HEK293 (cell line): ENCODE results near the gene CSK.

Experiments
- CTCF ChIA-PET: fragments of 350-600 bp; formaldehyde crosslinking; extraction: SDS; loops from one replicate; lab custom pipeline; 2021; ENCODE audit warnings: antibody characterized with exemption; lab: Yijun Ruan, JAX
- POLR2A ChIA-PET: fragments of 300-600 bp; formaldehyde crosslinking; extraction: SDS; loops from one replicate; lab custom pipeline; 2020; ENCODE audit warnings: antibody characterized with exemption, inconsistent platforms; lab: Yijun Ruan, JAX
- H3K27ac ChIP-seq: fragments of 200-500 bp; sonication (Bioruptor generic); 2 replicates; pipeline ENCODE4 v1.5.1; 2014; ENCODE audit warnings: low read depth, low read length, control low read depth, inconsistent platforms; ENCODE audit errors: extremely low read depth
- H3K36me3 ChIP-seq, 2 experiments: fragments of 200-500 bp in 1 of 2; sonication (Bioruptor generic) in 1 of 2; 1 replicate in 1 of 2; 2 replicates in 1 of 2; pipeline ENCODE4 v1.5.1; 2014 to 2017; ENCODE audit warnings: inconsistent platforms in 2 of 2, low read length in 2 of 2; ENCODE audit not compliant: control insufficient read depth in 2 of 2, insufficient read depth in 1 of 2
- H3K4me1 ChIP-seq: fragments of 200-500 bp; sonication (Bioruptor generic); 2 replicates; pipeline ENCODE4 v1.5.1; 2014; ENCODE audit warnings: mild to moderate bottlenecking, low read length, inconsistent platforms; ENCODE audit not compliant: control insufficient read depth, insufficient read depth
- H3K4me3 ChIP-seq: 2 replicates; pipeline ENCODE4 v1.5.1; 2011; ENCODE audit warnings: low read depth, mild to moderate bottlenecking, control low read depth, low read length, moderate library complexity
- H3K9me3 ChIP-seq: fragments of 200-500 bp; sonication (Bioruptor generic); 2 replicates; pipeline ENCODE4 v1.5.1; 2014; ENCODE audit warnings: low read depth, low read length, inconsistent platforms; ENCODE audit not compliant: control insufficient read depth, insufficient read depth
- HOXA7 ChIP-seq: sonication (generic); formaldehyde crosslinking; IDR thresholded peaks from 2 replicates; pipeline ENCODE4 v1.8.1; 2022; ENCODE audit warnings: missing genetic modification reagents, borderline replicate concordance
- KLF7 ChIP-seq: fragments of 450-650 bp; formaldehyde crosslinking; IDR thresholded peaks from 2 replicates; pipeline ENCODE4 v1.5.1; 2016; ENCODE audit warnings: missing biosample characterization, missing genetic modification characterization, borderline replicate concordance
- PRDM1 ChIP-seq: fragments of 450-650 bp; formaldehyde crosslinking; IDR thresholded peaks from 2 replicates; pipeline ENCODE4; 2016; ENCODE audit warnings: missing biosample characterization, missing genetic modification characterization
- TRIM28 ChIP-seq: IDR thresholded peaks from 2 replicates; pipeline ENCODE4 v1.6.1; 2011; ENCODE audit warnings: low read length, control low read depth, borderline replicate concordance
- ZBTB48 ChIP-seq: fragments of 450-650 bp; formaldehyde crosslinking; IDR thresholded peaks from 2 replicates; pipeline ENCODE4 v1.5.1; 2016; ENCODE audit warnings: missing biosample characterization, missing genetic modification characterization
- ZIC2 ChIP-seq: fragments of 450-650 bp; formaldehyde crosslinking; IDR thresholded peaks from 2 replicates; pipeline ENCODE4 v1.5.1; 2016; ENCODE audit warnings: missing biosample characterization, missing genetic modification characterization
- ZNF24 ChIP-seq: fragments of 450-650 bp; formaldehyde crosslinking; IDR thresholded peaks from 2 replicates; pipeline ENCODE4 v1.5.1; 2016; ENCODE audit warnings: missing biosample characterization, missing genetic modification characterization
- ZNF37A ChIP-seq: fragments of 450-650 bp; IDR thresholded peaks from 2 replicates; pipeline ENCODE4 v1.5.1; 2018; ENCODE audit warnings: missing biosample characterization, missing genetic modification characterization
- ZNF391 ChIP-seq: fragments of 450-650 bp; formaldehyde crosslinking; IDR thresholded peaks from 2 replicates; pipeline ENCODE4 v1.5.1; 2016; ENCODE audit warnings: low read depth, missing biosample characterization, missing genetic modification characterization, borderline replicate concordance
- ZNF585B ChIP-seq: fragments of 450-650 bp; formaldehyde crosslinking; IDR thresholded peaks from 2 replicates; pipeline ENCODE4 v1.5.1; 2016; ENCODE audit warnings: missing biosample characterization, missing genetic modification characterization
- ZNF660 ChIP-seq: fragments of 450-650 bp; IDR thresholded peaks from 2 replicates; pipeline ENCODE4 v1.5.1; 2018; ENCODE audit warnings: missing biosample characterization, mild to moderate bottlenecking, missing genetic modification characterization
- ZNF76 ChIP-seq: fragments of 450-650 bp; formaldehyde crosslinking; IDR thresholded peaks from 2 replicates; pipeline ENCODE4; 2016; ENCODE audit warnings: low read depth, missing biosample characterization, missing genetic modification characterization, borderline replicate concordance
- ZXDB ChIP-seq: fragments of 450-650 bp; formaldehyde crosslinking; IDR thresholded peaks from 2 replicates; pipeline ENCODE4 v1.5.1; 2016; ENCODE audit warnings: missing biosample characterization, missing genetic modification characterization
- TF ChIP-seq, protein P1 (sequence below): fragments of 450-650 bp; formaldehyde crosslinking; IDR thresholded peaks from 2 replicates; pipeline ENCODE4 v1.5.1; 2016; ENCODE audit warnings: missing biosample characterization, missing genetic modification characterization, borderline replicate concordance
- TF ChIP-seq, protein P2 (sequence below): fragments of 450-650 bp; formaldehyde crosslinking; IDR thresholded peaks from 2 replicates; pipeline ENCODE4 v1.5.1; 2016; ENCODE audit warnings: missing biosample characterization, missing genetic modification characterization
- TF ChIP-seq, protein P3 (sequence below): fragments of 450-650 bp; IDR thresholded peaks from 2 replicates; pipeline ENCODE4 v1.5.1; 2018; ENCODE audit warnings: missing biosample characterization, mild to moderate bottlenecking, missing genetic modification characterization
- TF ChIP-seq, protein P4 (sequence below): fragments of 450-650 bp; formaldehyde crosslinking; IDR thresholded peaks from 2 replicates; pipeline ENCODE4 v1.5.0; 2017; ENCODE audit warnings: missing biosample characterization, missing genetic modification characterization, borderline replicate concordance
- TF ChIP-seq, protein P5 (sequence below): fragments of 450-650 bp; formaldehyde crosslinking; IDR thresholded peaks from 2 replicates; pipeline ENCODE4 v1.5.1; 2016; ENCODE audit warnings: missing biosample characterization, missing genetic modification characterization
- TF ChIP-seq, protein P6 (sequence below): fragments of 450-650 bp; formaldehyde crosslinking; IDR thresholded peaks from 2 replicates; pipeline ENCODE4 v1.5.1; 2016; ENCODE audit warnings: missing biosample characterization, missing genetic modification characterization

Gene CSK

DNA sequence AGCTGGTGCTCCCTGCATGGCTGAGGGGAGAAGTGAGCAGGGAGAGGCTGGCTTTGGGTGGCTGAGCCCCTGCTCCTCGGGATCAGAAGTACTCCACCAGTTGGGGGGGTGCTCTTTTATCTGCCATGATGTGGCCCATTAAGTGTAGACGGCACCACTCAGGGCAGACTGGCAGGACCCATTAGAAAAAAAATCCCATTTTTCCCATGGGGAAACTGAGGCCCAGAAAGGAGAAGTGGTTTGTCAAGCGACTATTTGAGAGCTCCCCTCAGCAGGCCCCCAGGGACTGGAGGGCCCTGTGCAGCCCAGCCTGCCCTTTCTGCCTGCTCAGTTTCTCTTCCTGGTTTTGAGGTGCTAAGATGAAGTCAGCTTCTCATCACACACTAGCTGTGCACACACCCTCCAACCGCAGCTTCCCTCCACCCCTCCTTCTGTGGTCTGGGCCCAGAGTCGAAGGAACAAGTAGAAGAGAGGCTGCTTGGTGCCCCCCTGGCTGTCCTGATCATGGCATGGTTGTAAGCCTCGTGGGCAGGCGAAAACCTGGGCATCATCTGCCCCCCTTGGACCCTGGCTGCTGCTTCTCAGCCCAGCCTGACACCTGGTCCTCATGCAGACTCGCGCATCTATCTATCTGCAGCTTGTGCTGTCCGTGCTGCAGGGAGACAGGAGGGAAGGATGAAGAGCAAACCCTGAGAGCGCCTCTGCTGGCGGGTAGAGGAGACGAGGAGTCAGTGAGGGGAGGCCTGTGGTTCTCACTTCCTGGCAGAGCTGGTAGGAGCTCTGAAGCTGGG is 5.6 kb downstream of the CSK start (continued):
- TF ChIP-seq, protein P1, sequence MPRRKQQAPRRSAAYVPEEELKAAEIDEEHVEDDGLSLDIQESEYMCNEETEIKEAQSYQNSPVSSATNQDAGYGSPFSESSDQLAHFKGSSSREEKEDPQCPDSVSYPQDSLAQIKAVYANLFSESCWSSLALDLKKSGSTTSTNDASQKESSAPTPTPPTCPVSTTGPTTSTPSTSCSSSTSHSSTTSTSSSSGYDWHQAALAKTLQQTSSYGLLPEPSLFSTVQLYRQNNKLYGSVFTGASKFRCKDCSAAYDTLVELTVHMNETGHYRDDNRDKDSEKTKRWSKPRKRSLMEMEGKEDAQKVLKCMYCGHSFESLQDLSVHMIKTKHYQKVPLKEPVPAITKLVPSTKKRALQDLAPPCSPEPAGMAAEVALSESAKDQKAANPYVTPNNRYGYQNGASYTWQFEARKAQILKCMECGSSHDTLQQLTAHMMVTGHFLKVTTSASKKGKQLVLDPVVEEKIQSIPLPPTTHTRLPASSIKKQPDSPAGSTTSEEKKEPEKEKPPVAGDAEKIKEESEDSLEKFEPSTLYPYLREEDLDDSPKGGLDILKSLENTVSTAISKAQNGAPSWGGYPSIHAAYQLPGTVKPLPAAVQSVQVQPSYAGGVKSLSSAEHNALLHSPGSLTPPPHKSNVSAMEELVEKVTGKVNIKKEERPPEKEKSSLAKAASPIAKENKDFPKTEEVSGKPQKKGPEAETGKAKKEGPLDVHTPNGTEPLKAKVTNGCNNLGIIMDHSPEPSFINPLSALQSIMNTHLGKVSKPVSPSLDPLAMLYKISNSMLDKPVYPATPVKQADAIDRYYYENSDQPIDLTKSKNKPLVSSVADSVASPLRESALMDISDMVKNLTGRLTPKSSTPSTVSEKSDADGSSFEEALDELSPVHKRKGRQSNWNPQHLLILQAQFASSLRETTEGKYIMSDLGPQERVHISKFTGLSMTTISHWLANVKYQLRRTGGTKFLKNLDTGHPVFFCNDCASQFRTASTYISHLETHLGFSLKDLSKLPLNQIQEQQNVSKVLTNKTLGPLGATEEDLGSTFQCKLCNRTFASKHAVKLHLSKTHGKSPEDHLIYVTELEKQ (tag by site-specific recombination): no peak
- TF ChIP-seq ZNF585B (tag by site-specific recombination): no peak
- TF ChIP-seq ZXDB (tag by site-specific recombination): peak; percentile 45; the same call in 1 of the 2 replicates
- 0 out of 2 replicates have a peak, but pooled peaks have one; percentile 15 for TF ChIP-seq ZNF76
- peak; percentile 22; the same call in 1 of the 2 replicates for TF ChIP-seq ZNF24 (tag by site-specific recombination)
- TF ChIP-seq, protein P2, sequence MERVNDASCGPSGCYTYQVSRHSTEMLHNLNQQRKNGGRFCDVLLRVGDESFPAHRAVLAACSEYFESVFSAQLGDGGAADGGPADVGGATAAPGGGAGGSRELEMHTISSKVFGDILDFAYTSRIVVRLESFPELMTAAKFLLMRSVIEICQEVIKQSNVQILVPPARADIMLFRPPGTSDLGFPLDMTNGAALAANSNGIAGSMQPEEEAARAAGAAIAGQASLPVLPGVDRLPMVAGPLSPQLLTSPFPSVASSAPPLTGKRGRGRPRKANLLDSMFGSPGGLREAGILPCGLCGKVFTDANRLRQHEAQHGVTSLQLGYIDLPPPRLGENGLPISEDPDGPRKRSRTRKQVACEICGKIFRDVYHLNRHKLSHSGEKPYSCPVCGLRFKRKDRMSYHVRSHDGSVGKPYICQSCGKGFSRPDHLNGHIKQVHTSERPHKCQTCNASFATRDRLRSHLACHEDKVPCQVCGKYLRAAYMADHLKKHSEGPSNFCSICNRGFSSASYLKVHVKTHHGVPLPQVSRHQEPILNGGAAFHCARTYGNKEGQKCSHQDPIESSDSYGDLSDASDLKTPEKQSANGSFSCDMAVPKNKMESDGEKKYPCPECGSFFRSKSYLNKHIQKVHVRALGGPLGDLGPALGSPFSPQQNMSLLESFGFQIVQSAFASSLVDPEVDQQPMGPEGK (tag by site-specific recombination): peak; percentile 75; the same call in 1 of the 2 replicates
- TF ChIP-seq ZNF391 (tag by site-specific recombination): no peak; the same call in 1 of the 2 replicates
- TF ChIP-seq, protein P3, sequence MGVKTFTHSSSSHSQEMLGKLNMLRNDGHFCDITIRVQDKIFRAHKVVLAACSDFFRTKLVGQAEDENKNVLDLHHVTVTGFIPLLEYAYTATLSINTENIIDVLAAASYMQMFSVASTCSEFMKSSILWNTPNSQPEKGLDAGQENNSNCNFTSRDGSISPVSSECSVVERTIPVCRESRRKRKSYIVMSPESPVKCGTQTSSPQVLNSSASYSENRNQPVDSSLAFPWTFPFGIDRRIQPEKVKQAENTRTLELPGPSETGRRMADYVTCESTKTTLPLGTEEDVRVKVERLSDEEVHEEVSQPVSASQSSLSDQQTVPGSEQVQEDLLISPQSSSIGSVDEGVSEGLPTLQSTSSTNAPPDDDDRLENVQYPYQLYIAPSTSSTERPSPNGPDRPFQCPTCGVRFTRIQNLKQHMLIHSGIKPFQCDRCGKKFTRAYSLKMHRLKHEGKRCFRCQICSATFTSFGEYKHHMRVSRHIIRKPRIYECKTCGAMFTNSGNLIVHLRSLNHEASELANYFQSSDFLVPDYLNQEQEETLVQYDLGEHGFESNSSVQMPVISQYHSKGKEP (tag by site-specific recombination): peak; percentile 94

DNA sequence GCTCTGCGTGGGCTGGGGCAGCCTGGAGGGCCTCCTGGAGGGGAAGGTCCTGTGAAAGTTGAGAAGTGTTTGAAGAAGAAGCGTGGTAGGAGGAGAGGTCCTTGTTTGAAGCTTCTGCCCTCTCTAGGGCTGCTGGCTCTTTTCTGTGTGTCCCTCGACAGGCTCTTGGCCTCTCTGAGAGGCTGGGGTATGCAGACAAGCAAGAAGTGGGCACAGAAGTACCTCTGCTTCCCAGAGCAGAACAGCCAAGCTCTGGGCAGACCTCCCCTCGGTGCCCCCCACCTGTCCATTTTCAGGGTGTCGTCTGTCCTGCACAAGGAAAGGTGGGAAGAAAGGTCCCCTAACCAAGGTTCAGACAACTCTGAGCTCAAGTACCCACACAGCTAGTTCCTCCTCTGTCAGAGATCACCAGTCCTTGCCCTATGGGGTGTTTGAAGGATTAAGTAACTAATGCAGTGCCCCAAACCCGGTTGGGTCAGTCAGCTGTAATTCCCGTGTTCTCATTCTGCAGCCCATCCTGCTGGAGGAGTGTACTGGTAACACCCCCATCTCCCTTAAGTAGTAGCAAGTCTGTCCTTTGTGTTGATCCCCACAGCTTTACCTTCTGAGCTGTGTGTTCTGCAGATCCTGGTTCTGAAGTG is 6.3 kb downstream of the CSK start:
- H3K27ac ChIP-seq: peak overlapping the region; percentile 35; the same call in 1 of the 2 replicates
- peaks cover 62% of the 10 kb centered on the region for H3K4me1 ChIP-seq
- peaks cover 0 to 30% of the 10 kb centered on the region in 2 experiments; a peak in 1 of 3 replicates for H3K36me3 ChIP-seq
- ChIA-PET POLR2A (interaction anchor here (0.5 to 1.4 kb wide), 6 partner anchors 9 to 248 kb away, joined by 3 to 4 read pairs (median 3); partner anchors contain the start of gene MPI), CTCF (interaction anchor here (0.6 to 25.7 kb wide), 30 partner anchors 10 to 865 kb away, joined by 3 to 649 read pairs (median 4); partner anchors contain the start of genes CSK and ULK3)
- no peaks in the 10 kb centered on the region for H3K9me3 ChIP-seq
- H3K4me3 ChIP-seq: no peak overlapping the region
- no peak for TF ChIP-seq TRIM28
- no peak for TF ChIP-seq HOXA7
- 0 out of 2 replicates have a peak, but pooled peaks have one; percentile 5 for TF ChIP-seq ZNF660 (tag by site-specific recombination)
- peak; percentile 89; the same call in 1 of the 2 replicates for TF ChIP-seq ZIC2
- TF ChIP-seq, protein P4, sequence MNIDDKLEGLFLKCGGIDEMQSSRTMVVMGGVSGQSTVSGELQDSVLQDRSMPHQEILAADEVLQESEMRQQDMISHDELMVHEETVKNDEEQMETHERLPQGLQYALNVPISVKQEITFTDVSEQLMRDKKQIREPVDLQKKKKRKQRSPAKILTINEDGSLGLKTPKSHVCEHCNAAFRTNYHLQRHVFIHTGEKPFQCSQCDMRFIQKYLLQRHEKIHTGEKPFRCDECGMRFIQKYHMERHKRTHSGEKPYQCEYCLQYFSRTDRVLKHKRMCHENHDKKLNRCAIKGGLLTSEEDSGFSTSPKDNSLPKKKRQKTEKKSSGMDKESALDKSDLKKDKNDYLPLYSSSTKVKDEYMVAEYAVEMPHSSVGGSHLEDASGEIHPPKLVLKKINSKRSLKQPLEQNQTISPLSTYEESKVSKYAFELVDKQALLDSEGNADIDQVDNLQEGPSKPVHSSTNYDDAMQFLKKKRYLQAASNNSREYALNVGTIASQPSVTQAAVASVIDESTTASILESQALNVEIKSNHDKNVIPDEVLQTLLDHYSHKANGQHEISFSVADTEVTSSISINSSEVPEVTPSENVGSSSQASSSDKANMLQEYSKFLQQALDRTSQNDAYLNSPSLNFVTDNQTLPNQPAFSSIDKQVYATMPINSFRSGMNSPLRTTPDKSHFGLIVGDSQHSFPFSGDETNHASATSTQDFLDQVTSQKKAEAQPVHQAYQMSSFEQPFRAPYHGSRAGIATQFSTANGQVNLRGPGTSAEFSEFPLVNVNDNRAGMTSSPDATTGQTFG (tag by site-specific recombination): no peak
- peak; percentile 4; the same call in 1 of the 2 replicates for TF ChIP-seq ZBTB48 (tag by site-specific recombination)
- TF ChIP-seq, protein P5, sequence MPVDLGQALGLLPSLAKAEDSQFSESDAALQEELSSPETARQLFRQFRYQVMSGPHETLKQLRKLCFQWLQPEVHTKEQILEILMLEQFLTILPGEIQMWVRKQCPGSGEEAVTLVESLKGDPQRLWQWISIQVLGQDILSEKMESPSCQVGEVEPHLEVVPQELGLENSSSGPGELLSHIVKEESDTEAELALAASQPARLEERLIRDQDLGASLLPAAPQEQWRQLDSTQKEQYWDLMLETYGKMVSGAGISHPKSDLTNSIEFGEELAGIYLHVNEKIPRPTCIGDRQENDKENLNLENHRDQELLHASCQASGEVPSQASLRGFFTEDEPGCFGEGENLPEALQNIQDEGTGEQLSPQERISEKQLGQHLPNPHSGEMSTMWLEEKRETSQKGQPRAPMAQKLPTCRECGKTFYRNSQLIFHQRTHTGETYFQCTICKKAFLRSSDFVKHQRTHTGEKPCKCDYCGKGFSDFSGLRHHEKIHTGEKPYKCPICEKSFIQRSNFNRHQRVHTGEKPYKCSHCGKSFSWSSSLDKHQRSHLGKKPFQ (tag by site-specific recombination): 0 out of 2 replicates have a peak, but pooled peaks have one; percentile 35
- no peak for TF ChIP-seq KLF7
- no peak for TF ChIP-seq ZNF37A (tag by site-specific recombination)
- TF ChIP-seq, protein P6, sequence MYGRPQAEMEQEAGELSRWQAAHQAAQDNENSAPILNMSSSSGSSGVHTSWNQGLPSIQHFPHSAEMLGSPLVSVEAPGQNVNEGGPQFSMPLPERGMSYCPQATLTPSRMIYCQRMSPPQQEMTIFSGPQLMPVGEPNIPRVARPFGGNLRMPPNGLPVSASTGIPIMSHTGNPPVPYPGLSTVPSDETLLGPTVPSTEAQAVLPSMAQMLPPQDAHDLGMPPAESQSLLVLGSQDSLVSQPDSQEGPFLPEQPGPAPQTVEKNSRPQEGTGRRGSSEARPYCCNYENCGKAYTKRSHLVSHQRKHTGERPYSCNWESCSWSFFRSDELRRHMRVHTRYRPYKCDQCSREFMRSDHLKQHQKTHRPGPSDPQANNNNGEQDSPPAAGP (tag by site-specific recombination): no peak
- TF ChIP-seq PRDM1: 0 out of 2 replicates have a peak, but pooled peaks have one; percentile 28
